PFSK-1 (cell line): Measurements from ENCODE around the gene RAB21.

Source experiments
- FOXP2 ChIP-seq: optimal IDR thresholded peaks from 2 replicates; pipeline ENCODE3; 2011; ENCODE audit warnings: borderline replicate concordance, control low read depth, inconsistent platforms; ENCODE audit not compliant: insufficient read depth; ENCODE audit errors: extremely low read length, extremely low read depth
- POLR2AphosphoS5 ChIP-seq: IDR thresholded peaks from 2 replicates; pipeline ENCODE4 v1.6.1; 2012; ENCODE audit warnings: low read depth, mild to moderate bottlenecking, control low read depth, low read length, moderate library complexity
- SIN3A ChIP-seq: IDR thresholded peaks from 2 replicates; pipeline ENCODE4 v1.6.1; 2012; ENCODE audit warnings: mild to moderate bottlenecking, low read length, moderate library complexity, borderline replicate concordance; ENCODE audit not compliant: insufficient read depth
- TAF1 ChIP-seq: IDR thresholded peaks from 2 replicates; pipeline ENCODE4 v1.6.1; 2012; ENCODE audit warnings: low read length, control low read depth, borderline replicate concordance; ENCODE audit not compliant: insufficient read depth
- TF ChIP-seq, protein P1 (sequence below), 2 experiments: IDR thresholded peaks; 2 replicates each; pipeline versions ENCODE4 v1.6.1 to v1.8.0; 2011 to 2012; ENCODE audit warnings: low read depth in 2 of 2, low read length in 2 of 2, control low read depth in 1 of 2, inconsistent platforms in 1 of 2, mild to moderate bottlenecking in 1 of 2, moderate library complexity in 1 of 2; ENCODE audit not compliant: insufficient read depth in 1 of 2

Gene RAB21

DNA sequence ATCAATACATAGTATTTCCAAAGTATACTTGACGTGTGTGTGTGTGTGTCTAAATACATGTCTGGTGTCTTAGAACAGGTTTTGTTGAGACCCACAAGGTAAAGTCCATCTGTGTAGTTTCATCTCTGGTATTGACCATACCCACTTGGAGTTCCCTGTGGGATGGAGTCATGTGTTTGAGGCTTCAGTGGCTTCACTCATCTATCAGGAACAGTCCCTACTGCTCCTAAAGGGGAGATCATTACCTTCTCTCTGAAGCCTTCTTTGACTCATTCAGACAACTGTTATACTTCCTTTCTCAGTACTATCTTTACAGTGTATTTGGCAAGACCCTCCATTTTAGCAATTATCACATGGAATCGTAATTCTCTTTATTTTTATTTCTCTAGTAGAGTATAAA, 14.2 kb downstream of the RAB21 start:
- TF ChIP-seq TAF1 (no peak), SIN3A (no peak), FOXP2 (no peak), POLR2AphosphoS5 (no peak)
- TF ChIP-seq, protein P1, sequence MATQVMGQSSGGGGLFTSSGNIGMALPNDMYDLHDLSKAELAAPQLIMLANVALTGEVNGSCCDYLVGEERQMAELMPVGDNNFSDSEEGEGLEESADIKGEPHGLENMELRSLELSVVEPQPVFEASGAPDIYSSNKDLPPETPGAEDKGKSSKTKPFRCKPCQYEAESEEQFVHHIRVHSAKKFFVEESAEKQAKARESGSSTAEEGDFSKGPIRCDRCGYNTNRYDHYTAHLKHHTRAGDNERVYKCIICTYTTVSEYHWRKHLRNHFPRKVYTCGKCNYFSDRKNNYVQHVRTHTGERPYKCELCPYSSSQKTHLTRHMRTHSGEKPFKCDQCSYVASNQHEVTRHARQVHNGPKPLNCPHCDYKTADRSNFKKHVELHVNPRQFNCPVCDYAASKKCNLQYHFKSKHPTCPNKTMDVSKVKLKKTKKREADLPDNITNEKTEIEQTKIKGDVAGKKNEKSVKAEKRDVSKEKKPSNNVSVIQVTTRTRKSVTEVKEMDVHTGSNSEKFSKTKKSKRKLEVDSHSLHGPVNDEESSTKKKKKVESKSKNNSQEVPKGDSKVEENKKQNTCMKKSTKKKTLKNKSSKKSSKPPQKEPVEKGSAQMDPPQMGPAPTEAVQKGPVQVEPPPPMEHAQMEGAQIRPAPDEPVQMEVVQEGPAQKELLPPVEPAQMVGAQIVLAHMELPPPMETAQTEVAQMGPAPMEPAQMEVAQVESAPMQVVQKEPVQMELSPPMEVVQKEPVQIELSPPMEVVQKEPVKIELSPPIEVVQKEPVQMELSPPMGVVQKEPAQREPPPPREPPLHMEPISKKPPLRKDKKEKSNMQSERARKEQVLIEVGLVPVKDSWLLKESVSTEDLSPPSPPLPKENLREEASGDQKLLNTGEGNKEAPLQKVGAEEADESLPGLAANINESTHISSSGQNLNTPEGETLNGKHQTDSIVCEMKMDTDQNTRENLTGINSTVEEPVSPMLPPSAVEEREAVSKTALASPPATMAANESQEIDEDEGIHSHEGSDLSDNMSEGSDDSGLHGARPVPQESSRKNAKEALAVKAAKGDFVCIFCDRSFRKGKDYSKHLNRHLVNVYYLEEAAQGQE (IDR thresholded peaks at IDR 0.05; ENCODE audit: insufficient read depth in 1 of 2, low read depth in 2 of 2, low read length in 2 of 2), result no peak

DNA sequence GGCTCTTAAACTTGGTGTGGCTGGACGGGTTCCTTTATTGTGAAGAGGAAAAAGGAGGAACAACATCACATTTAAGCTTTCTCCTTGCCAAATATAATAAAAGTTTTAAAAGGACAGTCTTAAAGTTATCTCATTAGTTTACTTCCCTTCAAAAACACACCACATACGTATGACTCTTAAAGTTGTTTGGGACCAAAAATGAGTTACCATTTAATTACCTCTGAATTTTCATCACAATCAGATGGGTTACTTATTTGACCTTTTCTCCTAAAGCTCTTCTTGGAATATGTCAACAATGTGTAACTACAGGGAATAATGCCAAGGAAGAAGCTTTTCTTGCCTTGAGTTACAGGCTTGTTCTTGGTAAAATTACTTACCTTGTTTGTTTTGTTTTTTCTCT, 16.4 kb downstream of the RAB21 start:
- TF ChIP-seq, protein P1 (IDR thresholded peaks at IDR 0.05; ENCODE audit: insufficient read depth in 1 of 2, low read depth in 2 of 2, low read length in 2 of 2), result no peak
- TF ChIP-seq POLR2AphosphoS5, result no peak
- TF ChIP-seq SIN3A, result no peak
- TF ChIP-seq FOXP2, result no peak
- no peak for TF ChIP-seq TAF1

DNA sequence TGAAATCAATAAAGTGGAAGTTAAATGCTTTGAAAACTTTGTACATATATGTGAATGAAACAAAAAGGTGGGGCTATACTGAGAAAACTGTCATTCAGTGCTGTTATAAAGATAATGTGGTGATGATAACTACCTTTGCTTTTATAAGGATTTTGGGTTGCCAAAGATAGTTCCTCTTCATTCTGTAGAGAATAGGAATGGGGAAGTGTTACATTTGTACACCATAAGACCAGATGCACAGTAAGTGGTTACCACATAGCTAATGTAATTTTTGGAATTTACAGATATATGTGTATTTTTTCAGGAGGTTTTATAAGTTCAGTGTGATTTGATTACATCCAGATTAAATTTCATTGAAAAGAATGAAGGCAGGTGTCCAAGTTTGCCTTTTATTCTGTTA, 18.1 kb downstream of the RAB21 start:
- TF ChIP-seq TAF1, result no peak
- no peak for TF ChIP-seq FOXP2
- TF ChIP-seq, protein P1 (IDR thresholded peaks at IDR 0.05; ENCODE audit: insufficient read depth in 1 of 2, low read depth in 2 of 2, low read length in 2 of 2), result no peak
- TF ChIP-seq SIN3A, result no peak
- no peak for TF ChIP-seq POLR2AphosphoS5

DNA sequence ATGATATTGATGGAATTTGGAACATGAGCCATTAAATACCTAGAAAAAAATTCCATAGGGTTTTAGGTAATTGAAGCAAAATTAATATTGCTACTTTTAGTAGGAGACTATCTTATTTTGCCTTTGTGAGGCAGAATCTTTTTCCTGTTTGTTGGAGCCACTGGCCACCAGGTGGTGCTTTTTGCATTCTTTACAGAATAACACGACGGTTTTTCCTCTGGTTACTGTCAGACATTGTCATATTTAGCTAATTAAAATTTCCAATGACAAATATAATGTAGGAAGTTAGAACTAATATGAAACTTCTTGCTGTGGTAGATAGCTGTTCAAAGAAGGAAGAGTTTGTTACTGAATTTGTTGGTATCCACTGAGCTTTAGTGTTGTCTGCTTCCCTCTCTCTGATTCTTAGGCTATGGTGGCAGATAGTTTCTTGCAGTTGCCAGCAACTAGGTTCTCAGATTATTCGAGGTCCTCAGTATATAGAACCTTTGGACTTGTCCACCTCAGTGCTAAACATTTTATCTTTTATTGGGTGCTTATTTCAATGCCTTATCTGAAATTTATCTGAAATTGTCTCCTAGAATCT, 25.7 kb downstream of the RAB21 start:
- TF ChIP-seq FOXP2 (no peak), TAF1 (no peak), SIN3A (no peak), POLR2AphosphoS5 (no peak)
- TF ChIP-seq, protein P1 (IDR thresholded peaks at IDR 0.05; ENCODE audit: insufficient read depth in 1 of 2, low read depth in 2 of 2, low read length in 2 of 2), result no peak

DNA sequence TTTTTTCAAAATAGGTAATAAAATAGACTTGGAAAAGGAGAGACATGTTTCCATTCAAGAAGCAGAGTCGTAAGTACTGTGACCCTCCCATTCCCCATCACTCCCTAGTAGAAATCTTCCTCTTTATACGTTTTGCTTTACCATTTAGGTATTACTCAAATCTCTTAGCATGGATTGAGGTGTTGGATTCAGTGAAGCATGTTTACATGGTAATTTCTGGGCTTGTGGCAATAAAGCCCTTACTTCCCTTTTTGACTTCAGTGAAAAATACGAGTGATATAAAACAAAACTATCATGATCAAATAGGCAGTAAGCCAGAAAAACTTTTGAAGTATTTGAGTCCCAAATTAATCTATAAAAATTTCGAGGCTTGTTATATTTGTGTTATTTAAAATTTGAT, 27.4 kb downstream of the RAB21 start:
- no peak for TF ChIP-seq SIN3A
- TF ChIP-seq, protein P1 (IDR thresholded peaks at IDR 0.05; ENCODE audit: insufficient read depth in 1 of 2, low read depth in 2 of 2, low read length in 2 of 2), result no peak
- no peak for TF ChIP-seq POLR2AphosphoS5
- TF ChIP-seq TAF1, result no peak
- TF ChIP-seq FOXP2, result no peak
